PC-9 (cell line): ENCODE measurements around the gene NUP153. TPM values are rescaled to one million over a fixed set of nuclear protein-coding genes. Genes with fewer than 3 reads are reported as not detected.

Source experiments
- BruUV-seq: library from RNA; stranded (reverse); fragments of 400-500 nt; replicated peaks from 2 replicates; lab custom pipeline; 2021; lab: Mats Ljungman, UMichigan
- CTCF ChIA-PET: fragments of 300-600 bp; sonication (Branson Sonifier 250); formaldehyde crosslinking; loops from one replicate; lab custom pipeline; 2022; ENCODE audit warnings: antibody characterized with exemption; lab: Charles Lee
- POLR2A ChIA-PET: fragments of 300-600 bp; sonication (Branson Sonifier 250); formaldehyde crosslinking; loops from one replicate; lab custom pipeline; 2022; ENCODE audit warnings: antibody characterized with exemption; ENCODE audit not compliant: unreplicated experiment; lab: Charles Lee
- DNase-seq, 2 experiments: peaks; one replicate each; pipeline versions ENCODE4 v3.0.0 to v3.0.0-alpha.2; 2015 to 2022; ENCODE audit warnings: mixed read lengths in 1 of 2
- H2AFZ ChIP-seq: fragments of 200-600 bp; sonication (generic); 2 replicates; pipeline ENCODE4 v1.8.1; 2017; ENCODE audit warnings: antibody characterized with exemption
- H3F3A ChIP-seq: fragments of 200-600 bp; sonication (generic); 2 replicates; pipeline ENCODE4 v1.8.1; 2017; ENCODE audit warnings: antibody characterized with exemption, mild to moderate bottlenecking, low read depth; ENCODE audit not compliant: insufficient read depth
- H3K27ac ChIP-seq: fragments of 200-600 bp; sonication (generic); 2 replicates; pipeline ENCODE4 v1.6.1; 2016; ENCODE audit warnings: mixed run types
- H3K27me3 ChIP-seq: fragments of 200-600 bp; sonication (generic); 2 replicates; pipeline ENCODE4 v1.6.1; 2016; ENCODE audit warnings: low read depth, mixed run types; ENCODE audit not compliant: insufficient read depth
- H3K36me3 ChIP-seq: fragments of 200-600 bp; sonication (generic); 2 replicates; pipeline ENCODE4 v1.6.1; 2016; ENCODE audit warnings: low read depth, mixed run types
- H3K4me1 ChIP-seq: fragments of 200-600 bp; sonication (generic); replicated peaks from 2 replicates; pipeline ENCODE4 v1.6.1; 2016; ENCODE audit warnings: mixed run types; ENCODE audit not compliant: insufficient read depth
- H3K4me2 ChIP-seq: fragments of 200-600 bp; sonication (generic); 2 replicates; pipeline ENCODE4 v1.6.1; 2017; ENCODE audit warnings: mixed run types
- H3K4me3 ChIP-seq: fragments of 200-600 bp; sonication (generic); 2 replicates; pipeline ENCODE4 v1.6.1; 2016; ENCODE audit warnings: mixed run types
- H3K79me2 ChIP-seq: fragments of 200-600 bp; sonication (generic); 2 replicates; pipeline ENCODE4 v1.6.1; 2017; ENCODE audit warnings: low read depth, mixed run types
- H3K9me2 ChIP-seq: fragments of 200-600 bp; sonication (generic); 2 replicates; pipeline ENCODE4 v1.8.1; 2017; ENCODE audit warnings: mild to moderate bottlenecking; ENCODE audit not compliant: insufficient read depth
- H3K9me3 ChIP-seq: fragments of 200-600 bp; sonication (generic); 2 replicates; pipeline ENCODE4 v1.8.1; 2016; ENCODE audit warnings: low read depth; ENCODE audit not compliant: insufficient read depth
- H4K20me1 ChIP-seq: fragments of 200-600 bp; sonication (generic); 2 replicates; pipeline ENCODE4 v1.8.1; 2017; ENCODE audit not compliant: insufficient read depth
- EZH2 ChIP-seq: fragments of 200-600 bp; sonication (generic); IDR thresholded peaks from 2 replicates; pipeline ENCODE4 v1.8.0; 2017; ENCODE audit warnings: antibody characterized with exemption, low read depth
- intact Hi-C: fragments of 100-400 bp; cut with micrococcal nuclease; formaldehyde crosslinking; loops from one replicate; pipeline ENCODE4 v1.10.0; 2022; ENCODE audit not compliant: unreplicated experiment
- total RNA-seq: library from RNA; stranded (reverse); gene quantifications from 2 replicates; pipeline ENCODE4 v1.2.3, GENCODE V29; 2021
- TF ChIP-seq, protein P1 (sequence below): fragments of 200-600 bp; sonication (generic); conservative IDR thresholded peaks from 2 replicates; pipeline ENCODE4 v1.6.1; 2017; ENCODE audit warnings: mixed run types, antibody characterized with exemption, mild to moderate bottlenecking, moderate library complexity

The NUP153 gene
- total RNA-seq, 1 experiment from 2014 or later = 74.1 TPM

DNA sequence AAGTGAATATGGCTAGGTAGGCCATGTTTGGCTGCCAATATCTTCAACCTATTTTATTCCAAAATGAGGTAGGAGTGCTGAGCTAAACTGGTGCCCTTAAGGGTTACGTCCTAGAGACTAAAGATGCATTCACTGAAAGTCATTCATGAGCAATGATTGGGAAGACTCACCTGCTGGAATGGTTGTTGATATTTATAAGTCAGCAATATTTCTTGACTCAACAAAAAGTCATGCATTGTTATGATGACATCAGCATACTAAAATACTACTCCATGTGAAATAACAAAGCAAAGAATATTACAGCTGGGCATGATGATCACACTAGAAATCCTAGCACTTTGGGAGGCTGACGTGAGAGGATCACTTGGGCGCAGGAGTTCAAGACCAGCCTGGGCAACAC lies 17.6 kb upstream of the NUP153 start:
- peak in 1 of 2 experiments; percentile 45 for DNase-seq

DNA sequence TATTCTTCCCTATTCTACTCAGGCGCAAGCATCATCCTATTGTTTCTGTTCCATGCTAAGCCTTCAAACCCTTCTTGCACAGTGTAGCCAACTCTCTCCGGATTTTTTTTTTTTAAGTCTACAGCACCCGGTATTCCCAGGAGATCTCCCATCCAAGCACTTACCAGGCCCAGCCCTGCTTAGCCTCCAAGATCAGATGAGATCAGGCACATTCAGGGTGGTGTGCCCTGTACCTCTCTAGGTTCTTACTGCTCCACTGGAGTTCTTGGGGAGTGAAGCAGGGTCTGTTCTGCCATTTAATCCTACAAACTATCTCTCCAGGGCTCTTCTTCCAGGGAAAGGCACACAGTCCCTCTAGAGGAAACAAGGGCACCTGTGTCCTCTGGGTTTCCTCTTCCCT lies 14.9 kb upstream of the NUP153 start:
- Histone ChIP-seq H2AFZ (peak overlapping the region; percentile 3; the same call in 1 of the 2 replicates), H4K20me1 (no peaks in the 10 kb centered on the region), H3K36me3 (no peaks in the 10 kb centered on the region), H3K4me2 (peak overlapping the region; percentile 83), H3K4me3 (peak overlapping the region; percentile 19; the same call in 1 of the 2 replicates), H3F3A (peaks cover 15% of the 10 kb centered on the region; the same call in 1 of the 2 replicates), H3K79me2 (no peaks in the 10 kb centered on the region), H3K9me2 (no peaks in the 10 kb centered on the region), H3K27ac (peak overlapping the region; percentile 82), H3K9me3 (no peaks in the 10 kb centered on the region), H3K4me1 (peaks cover 24% of the 10 kb centered on the region), H3K27me3 (no peaks in the 10 kb centered on the region)
- TF ChIP-seq EZH2 = no peak
- TF ChIP-seq, protein P1, sequence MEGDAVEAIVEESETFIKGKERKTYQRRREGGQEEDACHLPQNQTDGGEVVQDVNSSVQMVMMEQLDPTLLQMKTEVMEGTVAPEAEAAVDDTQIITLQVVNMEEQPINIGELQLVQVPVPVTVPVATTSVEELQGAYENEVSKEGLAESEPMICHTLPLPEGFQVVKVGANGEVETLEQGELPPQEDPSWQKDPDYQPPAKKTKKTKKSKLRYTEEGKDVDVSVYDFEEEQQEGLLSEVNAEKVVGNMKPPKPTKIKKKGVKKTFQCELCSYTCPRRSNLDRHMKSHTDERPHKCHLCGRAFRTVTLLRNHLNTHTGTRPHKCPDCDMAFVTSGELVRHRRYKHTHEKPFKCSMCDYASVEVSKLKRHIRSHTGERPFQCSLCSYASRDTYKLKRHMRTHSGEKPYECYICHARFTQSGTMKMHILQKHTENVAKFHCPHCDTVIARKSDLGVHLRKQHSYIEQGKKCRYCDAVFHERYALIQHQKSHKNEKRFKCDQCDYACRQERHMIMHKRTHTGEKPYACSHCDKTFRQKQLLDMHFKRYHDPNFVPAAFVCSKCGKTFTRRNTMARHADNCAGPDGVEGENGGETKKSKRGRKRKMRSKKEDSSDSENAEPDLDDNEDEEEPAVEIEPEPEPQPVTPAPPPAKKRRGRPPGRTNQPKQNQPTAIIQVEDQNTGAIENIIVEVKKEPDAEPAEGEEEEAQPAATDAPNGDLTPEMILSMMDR = no peak
- intact Hi-C loops = loop anchor here (2.0 kb wide), 1 partner anchor 15 kb away; the partner anchor contains the start of gene NUP153
- DNase-seq = no peak
- CTCF ChIA-PET = interaction anchor here (0.6 to 0.7 kb wide), 2 partner anchors 20 to 36 kb away, joined by 4 to 21 read pairs; no protein-coding TSS in a partner anchor
- TSS peak; percentile 81 for BruUV-seq
- POLR2A ChIA-PET = interaction anchor here (0.6 to 1.0 kb wide), 2 partner anchors 14 to 21 kb away, joined by 3 to 5 read pairs; partner anchors contain the start of gene NUP153

More for the DNA sequence above, 17.6 kb upstream of the NUP153 start:
- BruUV-seq = no TSS peak
- Histone ChIP-seq H3K27ac (peak overlapping the region; percentile 41; the same call in 1 of the 2 replicates), H3K36me3 (no peaks in the 10 kb centered on the region), H3K9me3 (no peaks in the 10 kb centered on the region), H3K4me1 (peaks cover 24% of the 10 kb centered on the region), H3K4me3 (no peak overlapping the region), H4K20me1 (no peaks in the 10 kb centered on the region), H3F3A (peaks cover 15% of the 10 kb centered on the region; the same call in 1 of the 2 replicates), H3K79me2 (no peaks in the 10 kb centered on the region), H2AFZ (no peak overlapping the region), H3K4me2 (no peak overlapping the region), H3K27me3 (no peaks in the 10 kb centered on the region), H3K9me2 (no peaks in the 10 kb centered on the region)
- TF ChIP-seq EZH2 = no peak
- TF ChIP-seq, protein P1 = no peak
- ChIA-PET CTCF (interaction anchor here (0.6 kb wide), 1 partner anchor 22 kb away, joined by 11 read pairs; no protein-coding TSS in a partner anchor), POLR2A (no interaction called here)
- intact Hi-C loops = no loop called here

DNA sequence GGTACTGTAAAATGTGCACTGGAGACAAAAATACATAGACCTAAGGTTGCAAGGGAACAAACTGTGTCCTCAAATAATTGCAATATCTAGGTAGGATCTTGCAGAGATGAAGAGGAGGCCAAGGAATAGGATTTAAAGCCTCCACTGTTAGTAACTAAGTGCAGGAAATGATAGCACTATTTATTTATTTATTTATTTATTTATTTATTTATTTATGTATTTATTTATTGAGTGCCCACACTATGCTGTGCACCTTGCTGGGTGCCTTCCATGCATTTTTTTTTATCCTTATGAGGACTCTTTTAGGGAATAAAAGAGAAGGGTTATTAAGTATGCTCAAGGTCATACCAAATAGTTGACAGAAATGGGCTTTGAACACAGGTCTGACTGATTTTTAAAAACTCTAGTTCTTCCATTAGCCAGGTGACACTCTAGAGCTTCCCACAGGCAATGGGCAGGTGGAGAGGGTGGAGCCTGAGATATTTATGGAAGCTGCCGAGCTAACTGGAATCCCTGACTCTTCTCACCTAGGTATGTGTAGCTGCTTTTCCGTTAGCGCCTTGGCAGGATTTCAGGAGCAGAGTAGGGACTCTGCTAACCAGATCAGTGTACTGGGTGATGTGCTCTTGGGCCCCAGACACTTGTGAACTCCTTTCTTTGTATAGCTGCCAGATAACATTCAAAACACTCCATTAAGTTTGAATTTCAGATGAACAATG lies 12.8 kb upstream of the NUP153 start:
- ChIA-PET POLR2A (interaction anchor here (0.6 kb wide), 1 partner anchor 24 kb away, joined by 6 read pairs; no protein-coding TSS in a partner anchor), CTCF (interaction anchor here (0.7 kb wide), 1 partner anchor 17 kb away, joined by 18 read pairs; no protein-coding TSS in a partner anchor)
- no peak overlapping the region for H3K4me2 ChIP-seq
- H3K27me3 ChIP-seq = no peaks in the 10 kb centered on the region
- no peaks in the 10 kb centered on the region for H3K9me3 ChIP-seq
- DNase-seq = no peak
- intact Hi-C loops = no loop called here
- no peaks in the 10 kb centered on the region for H3K9me2 ChIP-seq
- peaks cover 37% of the 10 kb centered on the region for H3K4me1 ChIP-seq
- H3K79me2 ChIP-seq = no peaks in the 10 kb centered on the region
- TF ChIP-seq EZH2 = no peak
- TF ChIP-seq, protein P1 = no peak
- no peaks in the 10 kb centered on the region for H3K36me3 ChIP-seq
- H3K4me3 ChIP-seq = no peak overlapping the region
- peaks cover 20% of the 10 kb centered on the region; the same call in 1 of the 2 replicates for H3F3A ChIP-seq
- no peak overlapping the region for H2AFZ ChIP-seq
- H4K20me1 ChIP-seq = no peaks in the 10 kb centered on the region
- H3K27ac ChIP-seq = no peak overlapping the region
- BruUV-seq = no TSS peak
